Transverse colon (tissue), 4 donors: ENCODE results near the gene PCNT. TPM values are rescaled to one million over a fixed set of nuclear protein-coding genes. Genes with fewer than 3 reads are reported as not detected.
"Not testable (repeated sequence)": the region's sequence is repeated elsewhere in the genome, so short reads cannot be mapped to it uniquely, and the experiment has no call there.

Experiments
- DNase-seq: peaks from one replicate; pipeline ENCODE4 v3.0.0-alpha.2; 2019
- H3K27ac ChIP-seq, 4 donors: fragments of 200-600 bp; sonication (generic); 2 replicates each; pipeline ENCODE4 v1.5.1; 2016 to 2018; ENCODE audit warnings: inconsistent platforms in 4 of 4
- H3K27me3 ChIP-seq: fragments of 200-600 bp; sonication (generic); 2 replicates; pipeline ENCODE4 v1.5.1; 2017; ENCODE audit warnings: inconsistent platforms
- H3K36me3 ChIP-seq, 4 donors: fragments of 200-600 bp; sonication (generic); 2 replicates each; pipeline ENCODE4 v1.5.1; 2017 to 2019; ENCODE audit warnings: inconsistent platforms in 4 of 4
- H3K4me1 ChIP-seq, 4 donors: fragments of 200-600 bp; sonication (generic); 2 replicates each; pipeline ENCODE4 v1.5.1; 2017 to 2020; ENCODE audit warnings: inconsistent platforms in 4 of 4
- H3K4me3 ChIP-seq, 4 donors: fragments of 200-600 bp; sonication (generic); 1 replicate in 1 of 4; 2 replicates in 3 of 4; pipeline versions ENCODE4 v1.5.1 to v1.6.1; 2017 to 2019; ENCODE audit warnings: inconsistent platforms in 4 of 4
- H3K9me3 ChIP-seq, 2 donors: fragments of 200-600 bp; sonication (generic); 2 replicates each; pipeline ENCODE4 v1.5.1; 2017 to 2019; ENCODE audit warnings: inconsistent platforms in 2 of 2
- EP300 ChIP-seq: sonication (generic); formaldehyde crosslinking; IDR thresholded peaks from one replicate; pipeline ENCODE4 v1.6.1; 2017; ENCODE audit warnings: antibody characterized with exemption, low read depth
- POLR2A ChIP-seq: fragments of 450-650 bp; IDR thresholded peaks from one replicate; pipeline ENCODE4 v1.6.1; 2016; ENCODE audit warnings: antibody characterized with exemption, mild to moderate bottlenecking, moderate library complexity
- POLR2AphosphoS5 ChIP-seq, 3 donors: sonication (generic); formaldehyde crosslinking; IDR thresholded peaks; one replicate each; pipeline ENCODE4 v1.6.1; 2016; ENCODE audit warnings: antibody characterized with exemption in 3 of 3
- WGBS, 2 donors: methylation state at CpG; one replicate each; pipeline ENCODE4 v1.1.5; 2018; ENCODE audit warnings: low coverage in 1 of 2; 5-methylcytosine and 5-hydroxymethylcytosine counted together
- in situ Hi-C, 4 donors: fragments of 200-750 bp; cut with MboI; loops; one replicate each; pipeline versions ENCODE4 v1.15.0 to v1.15.1; 2017; ENCODE audit warnings: low sequenced_read_pairs in 3 of 4, low pct_ligation_motif_present in 1 of 4, low pct_unique_long_range_greater_than_20kb in 1 of 4
- intact Hi-C: fragments of 100-400 bp; cut with DNase I; formaldehyde crosslinking; loops from one replicate; pipeline ENCODE4 v1.15.1; 2023; ENCODE audit warnings: low total_unique reads
- total RNA-seq, 4 donors: library from RNA; depleted of rRNA; stranded (reverse); fragments of >200 nt; gene quantifications; one replicate each; pipeline ENCODE4 v1.1.0, GENCODE V29; 2016
- TF ChIP-seq, protein P1 (sequence below), 5 experiments: fragments of 200-600 bp in 3 of 5; fragments of 450-650 bp in 2 of 5; sonication (generic) in 3 of 5; IDR thresholded peaks; 1 replicate in 2 of 5; 2 replicates in 3 of 5; pipeline ENCODE4 v1.5.1; 2016 to 2017; ENCODE audit warnings: antibody characterized with exemption in 5 of 5, inconsistent platforms in 3 of 5, mild to moderate bottlenecking in 2 of 5, moderate library complexity in 1 of 5

Gene PCNT
- total RNA-seq, 4 donors from 2014 or later = 27.6 to 171 (median 63.4) TPM

DNA sequence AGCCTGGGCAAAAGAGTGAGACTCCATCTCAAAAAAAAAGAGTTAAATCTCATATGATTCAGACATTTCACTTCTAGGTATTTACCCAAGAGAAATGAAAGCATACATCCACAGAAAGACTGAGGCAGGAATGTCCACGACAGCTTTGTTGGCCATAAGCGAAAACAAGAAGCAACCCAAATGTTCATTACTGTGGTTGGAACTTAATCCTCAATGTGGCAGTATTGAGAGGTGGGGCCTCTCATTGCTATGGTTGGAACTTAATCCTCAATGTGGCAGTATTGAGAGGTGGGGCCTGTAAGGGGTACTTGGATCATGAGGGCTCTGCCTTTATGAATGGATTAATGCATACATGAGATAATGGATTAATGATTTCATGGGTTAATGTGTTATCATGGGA lies 15.5 kb upstream of the PCNT start:
- H3K27me3 ChIP-seq = no peaks in the 10 kb centered on the region
- DNase-seq = no peak
- intact Hi-C loops = no loop called here
- in situ Hi-C loops = no loop called here
- H3K4me3 ChIP-seq = no peak overlapping the region
- H3K4me1 ChIP-seq = no peaks in the 10 kb centered on the region
- H3K36me3 ChIP-seq = no peaks in the 10 kb centered on the region
- H3K27ac ChIP-seq = no peak overlapping the region
- WGBS, 2 donors = 96% methylated on average over 2 of the region's 2 CpGs; no CpG with 5 or more reads in 1 of the 2 donors
- H3K9me3 ChIP-seq = no peaks in the 10 kb centered on the region
- TF ChIP-seq POLR2AphosphoS5 (IDR thresholded peaks at IDR 0.05) (no peak), POLR2A (no peak), EP300 (no peak)
- TF ChIP-seq, protein P1, sequence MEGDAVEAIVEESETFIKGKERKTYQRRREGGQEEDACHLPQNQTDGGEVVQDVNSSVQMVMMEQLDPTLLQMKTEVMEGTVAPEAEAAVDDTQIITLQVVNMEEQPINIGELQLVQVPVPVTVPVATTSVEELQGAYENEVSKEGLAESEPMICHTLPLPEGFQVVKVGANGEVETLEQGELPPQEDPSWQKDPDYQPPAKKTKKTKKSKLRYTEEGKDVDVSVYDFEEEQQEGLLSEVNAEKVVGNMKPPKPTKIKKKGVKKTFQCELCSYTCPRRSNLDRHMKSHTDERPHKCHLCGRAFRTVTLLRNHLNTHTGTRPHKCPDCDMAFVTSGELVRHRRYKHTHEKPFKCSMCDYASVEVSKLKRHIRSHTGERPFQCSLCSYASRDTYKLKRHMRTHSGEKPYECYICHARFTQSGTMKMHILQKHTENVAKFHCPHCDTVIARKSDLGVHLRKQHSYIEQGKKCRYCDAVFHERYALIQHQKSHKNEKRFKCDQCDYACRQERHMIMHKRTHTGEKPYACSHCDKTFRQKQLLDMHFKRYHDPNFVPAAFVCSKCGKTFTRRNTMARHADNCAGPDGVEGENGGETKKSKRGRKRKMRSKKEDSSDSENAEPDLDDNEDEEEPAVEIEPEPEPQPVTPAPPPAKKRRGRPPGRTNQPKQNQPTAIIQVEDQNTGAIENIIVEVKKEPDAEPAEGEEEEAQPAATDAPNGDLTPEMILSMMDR (IDR thresholded peaks at IDR 0.05) = no peak

DNA sequence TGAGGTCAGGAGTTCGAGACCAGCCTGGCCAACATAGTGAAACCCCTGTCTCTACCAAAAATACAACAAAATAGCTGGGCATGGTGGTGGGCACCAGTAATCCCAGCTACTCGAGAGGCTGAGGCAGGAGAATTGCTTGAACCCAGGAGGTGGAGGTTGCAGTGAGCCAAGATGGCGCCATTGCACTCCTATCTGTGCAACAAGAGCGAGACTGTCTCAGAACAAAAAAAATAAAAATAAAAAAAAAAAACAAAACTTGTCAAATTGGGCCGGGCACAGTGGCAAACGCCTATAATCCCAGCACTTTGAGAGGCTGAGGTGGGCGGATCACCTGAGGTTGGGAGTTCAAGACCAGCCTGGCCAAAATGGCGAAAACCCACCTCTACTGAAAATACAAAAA lies 13.7 kb upstream of the PCNT start:
- WGBS, 2 donors = 96% methylated on average over 8 of the region's 8 CpGs; no CpG with 5 or more reads in 1 of the 2 donors
- H3K27me3 ChIP-seq, H3K9me3 ChIP-seq, H3K4me3 ChIP-seq, H3K36me3 ChIP-seq, in situ Hi-C loops, intact Hi-C loops, DNase-seq, H3K27ac ChIP-seq, H3K4me1 ChIP-seq: not testable (repeated sequence)

DNA sequence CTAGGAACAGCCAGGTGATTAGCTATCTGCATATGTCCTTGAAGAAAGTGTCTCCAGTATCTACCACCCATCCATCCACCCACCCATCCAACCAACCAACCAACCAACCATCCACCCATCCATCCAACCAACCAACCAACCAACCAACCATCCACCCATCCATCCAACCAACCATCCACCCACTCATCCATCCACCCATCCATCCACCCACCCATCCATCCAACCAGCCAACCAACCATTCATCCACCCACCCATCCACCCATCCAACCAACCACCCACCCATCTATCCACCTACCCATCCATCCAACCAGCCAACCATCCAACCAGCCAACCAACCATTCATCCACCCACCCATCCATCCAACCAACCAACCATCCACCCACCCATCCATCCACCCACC lies 12.4 kb upstream of the PCNT start:
- intact Hi-C loops = no loop called here
- DNase-seq = no peak
- TF ChIP-seq, protein P1 (IDR thresholded peaks at IDR 0.05) = no peak
- TF ChIP-seq EP300 (no peak), POLR2A (no peak), POLR2AphosphoS5 (IDR thresholded peaks at IDR 0.05) (no peak)
- no peak overlapping the region for H3K4me3 ChIP-seq
- no peaks in the 10 kb centered on the region for H3K4me1 ChIP-seq
- in situ Hi-C loops = no loop called here
- H3K27me3 ChIP-seq = no peaks in the 10 kb centered on the region
- H3K9me3 ChIP-seq = no peaks in the 10 kb centered on the region
- H3K27ac ChIP-seq = no peak overlapping the region
- H3K36me3 ChIP-seq = no peaks in the 10 kb centered on the region

DNA sequence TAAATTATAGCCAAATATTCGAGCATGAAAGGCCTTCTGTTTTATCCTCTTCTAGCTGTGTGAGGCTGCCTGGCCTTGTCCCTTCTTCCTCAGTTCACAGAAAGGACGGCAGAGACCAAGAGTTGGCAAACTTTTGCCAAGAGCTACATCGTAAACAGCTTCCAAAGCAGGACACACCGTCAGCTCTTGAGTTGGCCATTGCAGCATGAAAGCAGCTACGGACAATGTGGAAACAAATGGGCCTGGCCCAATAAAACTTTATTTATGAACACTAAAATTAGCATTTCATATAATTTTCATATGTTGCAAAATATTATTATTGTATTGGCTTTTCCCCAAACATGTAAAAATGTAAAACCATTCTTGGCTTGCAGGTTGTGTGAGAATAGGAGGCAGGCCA lies 11.0 kb upstream of the PCNT start:
- 93 to 100% methylated on average over 4 to 5 of the region's 5 CpGs for WGBS, 2 donors
- H3K9me3 ChIP-seq = no peaks in the 10 kb centered on the region
- in situ Hi-C loops = no loop called here

More for the DNA sequence above, 11.0 kb upstream of the PCNT start:
- no peaks in the 10 kb centered on the region for H3K36me3 ChIP-seq
- H3K27me3 ChIP-seq = no peaks in the 10 kb centered on the region
- H3K27ac ChIP-seq = no peak overlapping the region
- no peak for DNase-seq
- no peaks in the 10 kb centered on the region for H3K4me1 ChIP-seq
- no peak overlapping the region for H3K4me3 ChIP-seq
- TF ChIP-seq EP300 (no peak), POLR2AphosphoS5 (IDR thresholded peaks at IDR 0.05) (no peak), POLR2A (no peak)
- TF ChIP-seq, protein P1 (IDR thresholded peaks at IDR 0.05) = no peak
- intact Hi-C loops = no loop called here
